Activated CD4-positive, alpha-beta T cell treated with anti-CD3 and anti-CD28 coated beads for 36 hours (primary cell): Measurements from ENCODE around the gene LSM5. TPM values are rescaled to one million over a fixed set of nuclear protein-coding genes. Genes with fewer than 3 reads are reported as not detected.
"Not testable (repeated sequence)": the region's sequence is repeated elsewhere in the genome, so short reads cannot be mapped to it uniquely, and the experiment has no call there.

Experiments
- ATAC-seq: fragments of 200-7000 bp; cut with Tn5 transposase; one replicate; pipeline ENCODE4 v1.10.0; 2021; ENCODE audit warnings: mild to moderate bottlenecking, moderate library complexity
- CTCF ChIA-PET: fragments of 350-600 bp; sonication (Branson Sonifier 250); formaldehyde crosslinking; loops from one replicate; lab custom pipeline; 2021; ENCODE audit warnings: antibody characterized with exemption; lab: Charles Lee
- POLR2A ChIA-PET: fragments of 350-600 bp; sonication (Branson Sonifier 250); formaldehyde crosslinking; loops from one replicate; lab custom pipeline; 2021; ENCODE audit warnings: antibody characterized with exemption, inconsistent platforms; lab: Charles Lee
- DNase-seq: peaks from one replicate; pipeline ENCODE4 v3.0.0-alpha.2; 2020
- H3K27ac Mint-ChIP-seq: one replicate; pipeline ENCODE4 v1.8.0; 2021; ENCODE audit warnings: mixed read lengths
- H3K27me3 Mint-ChIP-seq: one replicate; pipeline ENCODE4 v1.8.0; 2021; ENCODE audit warnings: mixed read lengths
- H3K36me3 Mint-ChIP-seq: one replicate; pipeline ENCODE4 v1.8.0; 2021; ENCODE audit warnings: low read depth, mixed read lengths
- H3K4me1 Mint-ChIP-seq: one replicate; pipeline ENCODE4 v1.8.0; 2021; ENCODE audit warnings: mixed read lengths
- H3K4me3 Mint-ChIP-seq: one replicate; pipeline ENCODE4 v1.8.0; 2021; ENCODE audit warnings: mild to moderate bottlenecking, moderate library complexity, mixed read lengths
- H3K9me3 Mint-ChIP-seq: one replicate; pipeline ENCODE4 v1.8.0; 2021; ENCODE audit warnings: low read depth, mixed read lengths
- intact Hi-C, 2 experiments: fragments of 100-400 bp; cut with DNase I in 1 of 2; cut with micrococcal nuclease in 1 of 2; formaldehyde crosslinking; loops; one replicate each; pipeline versions ENCODE4 v1.14.2 to v1.15.1; 2022 to 2024; cut with DNase I, micrococcal nuclease
- total RNA-seq, 2 experiments: library from RNA; stranded (reverse); gene quantifications; one replicate each; pipeline ENCODE4 v1.2.3, GENCODE V29; 2021

Gene LSM5
- total RNA-seq, 2 experiments from 2014 or later = 75.6 to 135 TPM

DNA sequence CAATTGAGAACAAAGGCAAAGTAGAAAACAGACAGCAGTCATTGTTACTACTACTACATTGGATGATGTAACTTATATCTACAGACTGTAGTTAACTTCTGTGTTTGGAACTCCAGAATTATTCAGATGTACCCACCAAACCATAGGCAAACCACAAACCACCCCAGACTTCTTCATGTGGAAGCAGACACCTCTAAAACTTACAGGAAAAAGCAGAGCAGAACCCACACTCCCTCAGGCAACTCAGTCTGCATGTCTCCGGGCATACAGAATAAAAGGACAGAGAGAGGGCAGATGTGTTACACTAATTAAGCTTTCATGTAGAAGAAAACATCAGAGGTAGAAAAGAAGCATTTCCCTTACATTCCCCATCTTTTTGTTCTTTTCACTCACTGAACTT lies 9.0 kb downstream of the LSM5 start:
- no peak for DNase-seq
- POLR2A ChIA-PET = no interaction called here

DNA sequence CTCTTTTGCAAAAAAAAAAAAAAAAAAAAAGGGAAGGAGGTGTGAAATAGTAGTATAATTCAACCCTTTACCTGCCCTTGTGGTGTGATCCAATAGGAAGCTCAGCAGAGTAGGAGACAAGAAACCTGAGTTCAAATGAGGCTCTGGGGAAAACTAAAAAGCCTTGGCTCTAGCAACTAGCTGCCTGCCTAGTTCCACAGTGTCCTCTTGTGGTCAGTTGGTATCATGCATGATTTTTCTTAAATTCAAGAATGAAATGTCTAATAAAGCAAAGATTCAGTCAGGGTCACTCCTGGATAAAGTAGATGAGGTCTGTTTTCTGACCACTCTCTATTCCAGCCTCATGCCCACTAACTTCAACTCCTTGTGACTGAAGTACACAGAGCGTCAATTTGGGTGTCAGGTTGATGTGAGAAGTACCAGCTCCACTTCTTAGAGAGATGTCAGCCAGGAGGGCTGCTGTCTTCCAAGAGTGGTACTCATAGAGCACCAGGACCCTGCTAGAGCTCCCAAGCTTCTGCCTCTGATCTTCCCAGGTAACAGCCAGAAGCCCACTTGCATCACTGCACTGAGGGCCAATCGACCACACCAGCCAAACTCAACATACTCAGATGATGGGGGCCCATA lies 10.5 kb downstream of the LSM5 start:
- H3K9me3 Mint-ChIP-seq = no peaks in the 10 kb centered on the region
- no peak overlapping the region for H3K4me3 Mint-ChIP-seq
- POLR2A ChIA-PET = no interaction called here
- H3K4me1 Mint-ChIP-seq = peaks cover 6% of the 10 kb centered on the region
- intact Hi-C loops = loop anchor here (1.0 to 2.0 kb wide), 3 partner anchors 269 to 735 kb away; no protein-coding TSS in a partner anchor
- DNase-seq (peak; percentile 27), ATAC-seq (no peak)
- no peak overlapping the region for H3K27ac Mint-ChIP-seq
- CTCF ChIA-PET = interaction anchor here (0.7 to 2.6 kb wide), 5 partner anchors 10 to 735 kb away, joined by 3 to 13 read pairs (median 5); partner anchors contain the start of gene LSM5
- no peaks in the 10 kb centered on the region for H3K27me3 Mint-ChIP-seq
- H3K36me3 Mint-ChIP-seq = peaks cover 2% of the 10 kb centered on the region

More for the DNA sequence above, 9.0 kb downstream of the LSM5 start:
- Mint-ChIP-seq H3K4me3 (no peak overlapping the region), H3K36me3 (peaks cover 10% of the 10 kb centered on the region), H3K27ac (no peak overlapping the region), H3K4me1 (peaks cover 6% of the 10 kb centered on the region), H3K9me3 (no peaks in the 10 kb centered on the region), H3K27me3 (no peaks in the 10 kb centered on the region)
- CTCF ChIA-PET = interaction anchor here (1.0 kb wide), 1 partner anchor 9 kb away, joined by 3 read pairs; the partner anchor contains the start of gene LSM5
- intact Hi-C loops = no loop called here
- no peak for ATAC-seq

DNA sequence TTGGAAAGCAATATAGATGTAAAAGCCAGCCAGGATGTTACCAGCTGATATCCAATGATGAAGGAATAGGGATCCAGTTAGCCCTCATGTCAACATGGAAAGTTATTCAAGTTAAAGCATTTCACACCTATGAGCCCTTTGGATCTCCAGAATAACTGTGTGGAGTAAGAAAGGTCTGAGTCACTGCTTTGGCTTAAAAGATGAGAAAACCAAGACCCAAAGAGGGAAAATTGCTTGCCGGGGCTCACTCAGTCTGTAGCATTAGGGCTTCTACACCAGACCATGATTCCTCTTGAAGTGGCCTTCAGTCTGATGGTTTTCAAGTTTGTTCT lies 12.6 kb downstream of the LSM5 start:
- intact Hi-C loops = no loop called here
- ATAC-seq (no peak), DNase-seq (no peak)
- no peak overlapping the region for H3K27ac Mint-ChIP-seq
- CTCF ChIA-PET = interaction anchor here (2.6 kb wide), 1 partner anchor 268 kb away, joined by 13 read pairs; no protein-coding TSS in a partner anchor
- H3K27me3 Mint-ChIP-seq = no peaks in the 10 kb centered on the region
- H3K4me3 Mint-ChIP-seq = no peak overlapping the region
- no peaks in the 10 kb centered on the region for H3K36me3 Mint-ChIP-seq
- peaks cover 6% of the 10 kb centered on the region for H3K4me1 Mint-ChIP-seq
- POLR2A ChIA-PET = no interaction called here
- H3K9me3 Mint-ChIP-seq = no peaks in the 10 kb centered on the region

DNA sequence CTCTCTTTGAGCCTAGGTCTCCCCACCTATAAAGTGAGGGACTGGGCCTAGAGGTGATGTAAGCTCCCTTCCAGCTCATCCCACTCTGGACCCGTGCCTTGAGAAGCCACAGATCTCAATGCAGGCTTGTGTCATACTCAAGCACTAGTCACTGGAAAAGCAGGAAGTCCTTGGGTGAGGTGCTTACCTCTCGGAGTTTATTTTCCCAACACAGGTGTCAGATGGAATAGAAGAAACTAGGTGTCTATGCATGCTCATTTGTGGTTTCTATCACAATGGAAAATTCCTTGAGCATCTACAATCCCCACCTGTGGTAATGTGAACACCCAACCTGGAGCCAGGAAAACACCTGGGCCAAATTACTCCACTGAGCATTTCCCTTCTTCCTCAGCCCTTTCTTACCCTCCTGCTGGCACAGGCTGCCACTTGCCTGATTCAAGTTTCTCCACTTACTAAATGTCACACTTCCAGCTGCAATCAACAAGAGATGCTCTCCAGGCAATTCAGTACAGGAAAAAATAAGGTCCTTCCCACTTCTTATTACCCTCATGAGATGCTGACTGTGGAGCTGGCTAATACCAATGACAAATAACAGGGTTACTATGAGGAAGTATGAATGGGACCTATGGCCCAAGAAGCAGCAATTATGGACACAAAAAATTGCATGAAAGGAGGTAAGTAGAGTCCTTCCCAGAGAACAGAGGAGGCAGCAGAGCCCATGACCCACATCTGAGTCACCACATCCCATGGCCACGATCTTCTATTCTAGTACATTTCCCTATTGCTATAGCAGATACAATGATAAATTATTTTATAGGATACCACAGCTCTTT lies 13.1 kb downstream of the LSM5 start:
- no peaks in the 10 kb centered on the region for H3K36me3 Mint-ChIP-seq
- H3K4me3 Mint-ChIP-seq = no peak overlapping the region
- peaks cover 1% of the 10 kb centered on the region for H3K27me3 Mint-ChIP-seq
- ChIA-PET CTCF (no interaction called here), POLR2A (no interaction called here)
- DNase-seq (no peak), ATAC-seq (no peak)
- H3K27ac Mint-ChIP-seq = no peak overlapping the region
- intact Hi-C loops = no loop called here
- peaks cover 6% of the 10 kb centered on the region for H3K4me1 Mint-ChIP-seq
- no peaks in the 10 kb centered on the region for H3K9me3 Mint-ChIP-seq

DNA sequence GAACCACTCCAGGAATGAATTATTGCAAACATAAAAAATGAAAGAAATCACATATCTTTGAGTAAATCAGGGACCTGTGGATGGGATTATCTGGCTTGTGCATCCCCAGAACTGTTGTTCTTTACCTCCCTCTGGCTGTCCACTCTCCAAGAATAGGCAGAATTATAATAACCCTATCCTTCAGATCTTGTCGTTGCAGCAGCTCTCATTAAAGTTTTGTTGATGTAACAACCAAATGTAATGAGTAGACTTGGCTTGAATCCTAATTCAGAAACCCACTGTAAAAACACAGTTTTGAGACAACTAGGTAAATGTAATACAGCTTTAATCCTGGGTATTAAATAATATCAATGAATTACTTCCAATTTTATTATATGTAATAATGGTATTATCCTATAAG lies 16.2 kb downstream of the LSM5 start:
- DNase-seq (no peak), ATAC-seq (no peak)
- Mint-ChIP-seq H3K36me3 (no peaks in the 10 kb centered on the region), H3K27ac (no peak overlapping the region), H3K4me1 (no peaks in the 10 kb centered on the region), H3K9me3 (no peaks in the 10 kb centered on the region), H3K4me3 (no peak overlapping the region), H3K27me3 (peaks cover 2% of the 10 kb centered on the region)
- POLR2A ChIA-PET = no interaction called here
- CTCF ChIA-PET = no interaction called here
- intact Hi-C loops = no loop called here

DNA sequence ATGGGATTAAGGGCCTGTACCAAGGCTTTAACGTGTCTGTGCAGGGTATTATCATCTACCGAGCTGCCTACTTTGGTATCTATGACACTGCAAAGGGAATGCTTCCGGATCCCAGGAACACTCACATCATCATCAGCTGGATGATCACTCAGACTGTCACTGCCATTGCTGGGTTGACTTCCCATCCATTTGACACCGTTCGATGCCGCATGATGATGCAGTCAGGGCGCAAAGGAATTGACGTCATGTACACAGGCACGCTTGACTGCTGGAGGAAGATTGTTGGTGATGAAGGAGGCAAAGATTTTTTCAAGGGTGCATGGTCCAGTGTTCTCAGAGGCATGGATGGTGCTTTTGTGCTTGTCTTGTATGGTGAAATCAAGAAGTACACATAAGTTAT lies 18.2 kb downstream of the LSM5 start:
- ChIA-PET CTCF (no interaction called here), POLR2A (no interaction called here)
- H3K27ac Mint-ChIP-seq = no peak overlapping the region
- no peak overlapping the region for H3K4me3 Mint-ChIP-seq
- H3K4me1 Mint-ChIP-seq = no peaks in the 10 kb centered on the region
- DNase-seq (no peak), ATAC-seq (no peak)
- H3K9me3 Mint-ChIP-seq = no peaks in the 10 kb centered on the region
- peaks cover 2% of the 10 kb centered on the region for H3K27me3 Mint-ChIP-seq
- intact Hi-C loops = no loop called here
- H3K36me3 Mint-ChIP-seq = no peaks in the 10 kb centered on the region

DNA sequence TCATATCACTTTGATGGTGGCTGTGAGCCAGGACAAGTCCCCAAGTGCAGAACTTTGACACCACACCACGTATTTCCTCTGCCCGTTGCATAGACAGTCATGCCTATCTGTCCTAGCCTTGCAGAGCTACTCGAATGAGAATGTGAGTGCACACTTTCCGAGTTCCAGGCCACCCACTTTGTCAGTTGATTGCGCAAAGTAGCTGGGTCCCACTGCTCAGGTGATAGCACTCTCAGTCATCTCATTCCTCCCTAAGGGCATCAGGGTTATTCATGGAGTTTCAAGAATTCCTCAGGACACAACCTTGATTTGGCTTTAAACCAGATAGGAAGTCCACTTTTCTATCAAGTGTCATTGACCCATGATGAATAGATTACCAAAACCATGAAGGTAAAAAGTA lies 19.3 kb downstream of the LSM5 start:
- Mint-ChIP-seq H3K36me3 (no peaks in the 10 kb centered on the region), H3K4me1 (no peaks in the 10 kb centered on the region), H3K27me3 (peaks cover 2% of the 10 kb centered on the region), H3K9me3 (no peaks in the 10 kb centered on the region), H3K27ac (no peak overlapping the region), H3K4me3 (no peak overlapping the region)
- ChIA-PET POLR2A (no interaction called here), CTCF (no interaction called here)
- no peak for DNase-seq
- intact Hi-C loops = no loop called here
- ATAC-seq = no peak

DNA sequence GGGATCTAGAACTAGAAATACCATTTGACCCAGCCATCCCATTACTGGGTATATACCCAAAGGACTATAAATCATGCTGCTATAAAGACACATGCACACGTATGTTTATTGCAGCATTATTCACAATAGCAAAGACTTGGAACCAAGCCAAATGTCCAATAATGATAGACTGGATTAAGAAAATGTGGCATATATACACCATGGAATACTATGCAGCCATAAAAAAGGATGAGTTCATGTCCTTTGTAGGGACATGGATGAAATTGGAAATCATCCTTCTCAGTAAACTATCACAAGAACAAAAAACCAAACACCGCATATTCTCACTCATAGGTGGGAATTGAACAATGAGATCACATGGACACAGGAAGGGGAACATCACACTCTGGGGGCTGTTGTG lies 20.2 kb downstream of the LSM5 start:
- POLR2A ChIA-PET, H3K27ac Mint-ChIP-seq, intact Hi-C loops, ATAC-seq, H3K36me3 Mint-ChIP-seq, DNase-seq, H3K9me3 Mint-ChIP-seq, H3K4me3 Mint-ChIP-seq, H3K27me3 Mint-ChIP-seq, CTCF ChIA-PET, H3K4me1 Mint-ChIP-seq: not testable (repeated sequence)

DNA sequence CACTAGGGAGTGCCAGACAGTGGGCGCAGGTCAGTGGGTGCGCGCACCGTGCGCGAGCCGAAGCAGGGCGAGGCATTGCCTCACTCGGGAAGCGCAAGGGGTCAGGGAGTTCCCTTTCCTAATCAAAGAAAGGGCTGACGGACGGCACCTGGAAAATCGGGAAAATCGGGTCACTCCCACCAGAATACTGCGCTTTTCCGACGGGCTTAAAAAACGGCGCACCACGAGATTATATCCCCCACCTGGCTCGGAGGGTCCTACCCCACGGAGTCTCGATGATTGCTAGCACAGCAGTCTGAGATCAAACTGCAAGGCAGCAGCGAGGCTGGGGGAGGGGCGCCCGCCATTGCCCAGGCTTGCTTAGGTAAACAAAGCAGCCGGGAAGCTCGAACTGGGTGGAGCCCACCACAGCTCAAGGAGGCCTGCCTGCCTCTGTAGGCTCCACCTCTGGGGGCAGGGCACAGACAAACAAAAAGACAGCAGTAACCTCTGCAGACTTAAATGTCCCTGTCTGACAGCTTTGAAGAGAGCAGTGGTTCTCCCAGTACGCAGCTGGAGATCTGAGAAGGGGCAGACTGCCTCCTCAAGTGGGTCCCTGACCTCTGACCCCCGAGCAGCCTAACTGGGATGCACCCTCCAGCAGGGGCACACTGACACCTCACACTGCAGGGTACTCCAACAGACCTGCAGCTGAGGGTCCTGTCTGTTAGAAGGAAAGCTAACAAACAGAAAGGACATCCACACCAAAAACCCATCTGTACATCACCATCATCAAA lies 25.4 kb downstream of the LSM5 start:
- intact Hi-C loops, H3K4me1 Mint-ChIP-seq, POLR2A ChIA-PET, H3K27ac Mint-ChIP-seq, ATAC-seq, DNase-seq, H3K4me3 Mint-ChIP-seq, H3K9me3 Mint-ChIP-seq, H3K36me3 Mint-ChIP-seq, H3K27me3 Mint-ChIP-seq: not testable (repeated sequence)
- CTCF ChIA-PET = interaction anchor here (0.5 kb wide), 1 partner anchor 83 kb away, joined by 3 read pairs; no protein-coding TSS in a partner anchor

DNA sequence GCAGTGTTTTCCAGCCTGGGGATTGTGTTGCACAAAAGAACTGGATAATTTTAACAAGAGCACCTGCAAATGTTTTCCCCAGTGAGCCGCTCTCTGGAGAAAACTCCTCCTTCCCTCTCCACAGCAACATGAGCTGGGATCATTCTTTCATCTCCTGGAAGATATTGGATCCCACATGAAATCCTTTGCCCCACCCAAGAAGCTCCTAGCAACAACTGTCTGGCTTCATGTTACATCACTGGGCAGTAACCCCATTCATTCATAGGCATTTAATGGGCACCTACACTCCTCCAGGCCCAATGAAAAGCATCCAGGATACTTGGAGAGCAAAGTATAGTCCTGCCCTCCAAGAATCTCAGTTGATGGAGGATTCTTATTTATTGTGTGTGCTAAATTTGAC lies 27.2 kb downstream of the LSM5 start:
- no peaks in the 10 kb centered on the region for H3K27me3 Mint-ChIP-seq
- POLR2A ChIA-PET = no interaction called here
- no peaks in the 10 kb centered on the region for H3K4me1 Mint-ChIP-seq
- no peaks in the 10 kb centered on the region for H3K9me3 Mint-ChIP-seq
- H3K27ac Mint-ChIP-seq = no peak overlapping the region
- no peaks in the 10 kb centered on the region for H3K36me3 Mint-ChIP-seq
- ATAC-seq (no peak), DNase-seq (no peak)
- no peak overlapping the region for H3K4me3 Mint-ChIP-seq
- CTCF ChIA-PET = no interaction called here
- intact Hi-C loops = no loop called here

DNA sequence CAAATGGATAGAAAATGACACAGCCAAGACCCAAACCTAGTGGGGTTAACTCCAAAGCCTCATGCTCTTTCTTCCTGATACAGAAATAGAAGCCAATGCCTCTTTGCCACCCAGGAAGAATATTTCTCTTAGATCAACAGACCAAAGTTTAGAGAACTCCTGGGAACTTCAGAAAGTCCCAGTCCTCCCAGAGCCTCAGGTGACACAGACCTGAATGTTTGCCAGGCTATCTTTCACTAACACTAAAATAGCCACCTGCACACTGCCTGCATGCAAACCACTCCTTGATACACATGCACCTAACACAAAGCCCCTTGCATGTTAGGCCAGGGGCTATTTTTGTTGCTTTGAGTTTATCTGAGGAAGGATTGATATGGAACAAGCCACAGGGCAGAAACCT lies 27.7 kb downstream of the LSM5 start:
- Mint-ChIP-seq H3K4me1 (no peaks in the 10 kb centered on the region), H3K36me3 (no peaks in the 10 kb centered on the region), H3K27me3 (no peaks in the 10 kb centered on the region), H3K4me3 (no peak overlapping the region), H3K9me3 (no peaks in the 10 kb centered on the region), H3K27ac (no peak overlapping the region)
- intact Hi-C loops = no loop called here
- DNase-seq (no peak), ATAC-seq (no peak)
- POLR2A ChIA-PET = no interaction called here
- CTCF ChIA-PET = no interaction called here
